GM12892 (cell line): Measurements from ENCODE around the gene DMRTC1.
"Not testable (repeated sequence)": the region's sequence is repeated elsewhere in the genome, so short reads cannot be mapped to it uniquely, and the experiment has no call there.

ENCODE experiments used
- POLR2A ChIP-seq: IDR thresholded peaks from 2 replicates; pipeline ENCODE4 v1.6.1; 2011; ENCODE audit warnings: low read depth, low read length, control low read depth
- POLR2AphosphoS5 ChIP-seq: IDR thresholded peaks from 2 replicates; pipeline ENCODE4 v1.6.1; 2011; ENCODE audit warnings: low read depth, low read length, control low read depth

- TF ChIP-seq POLR2A, POLR2AphosphoS5: not testable (repeated sequence)
These were observed 106.1 kb downstream of the DMRTC1 start for GRCh38 chrX:72837532-72837931.
